Vagina (tissue), 2 donors: Measurements from ENCODE around the gene STX4.

Experiments used
- POLR2A ChIP-seq, 2 donors: fragments of 450-650 bp; IDR thresholded peaks; one replicate each; pipeline ENCODE4 v1.6.1; 2017; ENCODE audit warnings: antibody characterized with exemption in 2 of 2, mild to moderate bottlenecking in 2 of 2, moderate library complexity in 2 of 2
- POLR2AphosphoS5 ChIP-seq, 2 donors: sonication (generic); formaldehyde crosslinking; IDR thresholded peaks; one replicate each; pipeline ENCODE4 v1.9.0; 2017; ENCODE audit warnings: antibody characterized with exemption in 2 of 2, mild to moderate bottlenecking in 2 of 2, low read depth in 1 of 2; ENCODE audit not compliant: insufficient read depth in 1 of 2
- TF ChIP-seq, protein P1 (sequence below), 3 experiments: fragments of 450-650 bp in 2 of 3; fragments of 200-600 bp in 1 of 3; sonication (generic) in 1 of 3; IDR thresholded peaks; one replicate each; pipeline ENCODE4 v1.5.1; 2017 to 2019; ENCODE audit warnings: antibody characterized with exemption in 3 of 3, mild to moderate bottlenecking in 2 of 3, moderate library complexity in 2 of 3

DNA sequence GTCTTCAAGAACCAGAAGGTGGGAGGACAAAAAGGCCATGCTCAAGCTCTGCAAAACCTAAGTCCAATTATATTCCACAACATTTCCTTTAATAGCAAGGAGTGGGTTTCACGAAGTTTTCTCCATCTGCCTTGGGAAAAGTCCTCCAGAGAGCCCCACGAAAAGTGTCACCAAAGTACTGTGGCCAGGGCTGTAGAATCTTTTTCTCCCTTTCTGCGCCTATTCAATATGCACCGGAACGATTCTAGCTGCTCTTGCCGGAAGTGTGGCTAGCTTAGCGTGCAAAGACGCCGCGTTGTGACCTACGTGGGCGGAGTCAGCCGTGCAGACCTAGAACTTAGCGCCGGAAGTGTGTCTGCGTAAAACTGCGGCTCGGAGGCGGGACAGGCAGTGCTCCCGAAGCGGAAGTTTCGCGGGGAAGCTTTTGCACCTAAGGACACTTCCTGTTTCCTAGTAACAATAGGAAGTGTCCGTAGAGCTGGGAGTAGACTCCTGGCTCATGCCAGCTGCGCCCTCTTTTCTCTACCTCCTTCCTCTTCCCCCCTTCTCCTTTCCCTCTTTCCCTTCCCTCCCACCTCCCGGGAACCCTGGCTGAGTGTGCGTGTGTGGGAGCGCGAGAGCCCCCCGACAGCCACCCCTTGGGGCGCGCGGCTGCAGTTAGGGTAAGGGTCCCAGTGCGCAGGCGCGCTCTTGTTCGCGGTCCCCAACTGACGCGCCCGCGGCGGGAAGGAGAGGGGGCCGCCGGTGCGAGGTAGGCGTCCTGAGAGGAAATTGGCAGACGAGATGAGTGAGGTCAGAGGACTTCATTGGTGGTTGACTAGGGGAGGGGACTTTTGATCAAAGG is 40.8 kb downstream of the STX4 start, which contains the start of the genes ZNF646 and ZNF668:
- peak in 1 of 2 donors; percentile 56 for TF ChIP-seq POLR2A (IDR thresholded peaks at IDR 0.05)
- TF ChIP-seq POLR2AphosphoS5 (IDR thresholded peaks at IDR 0.05; ENCODE audit: insufficient read depth in 1 of 2, low read depth in 1 of 2), result peak; percentile 86 to 98
- TF ChIP-seq, protein P1, sequence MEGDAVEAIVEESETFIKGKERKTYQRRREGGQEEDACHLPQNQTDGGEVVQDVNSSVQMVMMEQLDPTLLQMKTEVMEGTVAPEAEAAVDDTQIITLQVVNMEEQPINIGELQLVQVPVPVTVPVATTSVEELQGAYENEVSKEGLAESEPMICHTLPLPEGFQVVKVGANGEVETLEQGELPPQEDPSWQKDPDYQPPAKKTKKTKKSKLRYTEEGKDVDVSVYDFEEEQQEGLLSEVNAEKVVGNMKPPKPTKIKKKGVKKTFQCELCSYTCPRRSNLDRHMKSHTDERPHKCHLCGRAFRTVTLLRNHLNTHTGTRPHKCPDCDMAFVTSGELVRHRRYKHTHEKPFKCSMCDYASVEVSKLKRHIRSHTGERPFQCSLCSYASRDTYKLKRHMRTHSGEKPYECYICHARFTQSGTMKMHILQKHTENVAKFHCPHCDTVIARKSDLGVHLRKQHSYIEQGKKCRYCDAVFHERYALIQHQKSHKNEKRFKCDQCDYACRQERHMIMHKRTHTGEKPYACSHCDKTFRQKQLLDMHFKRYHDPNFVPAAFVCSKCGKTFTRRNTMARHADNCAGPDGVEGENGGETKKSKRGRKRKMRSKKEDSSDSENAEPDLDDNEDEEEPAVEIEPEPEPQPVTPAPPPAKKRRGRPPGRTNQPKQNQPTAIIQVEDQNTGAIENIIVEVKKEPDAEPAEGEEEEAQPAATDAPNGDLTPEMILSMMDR (IDR thresholded peaks at IDR 0.05), result no peak
